ENCODE data around the gene DRAM1.

Gene DRAM1

GRCh38 chr12:101968770-101969169 is 91.4 kb downstream of the DRAM1 start:
- no peak for ATAC-seq (replicated peaks)
- H3K9me3 Mint-ChIP-seq: no peaks in the 10 kb centered on the region

More at GRCh38 chr12:101968770-101969169, 91.4 kb downstream of the DRAM1 start:
- Mint-ChIP-seq H3K4me1 (ENCODE audit: low read depth in 2 of 2) (peaks cover 3 to 11% of the 10 kb centered on the region in 2 donors), H3K36me3 (ENCODE audit: insufficient read depth) (no peaks in the 10 kb centered on the region), H3K27me3 (peaks cover 0 to 10% of the 10 kb centered on the region in 2 donors), H3K27ac (no peak overlapping the region), H3K4me3 (no peak overlapping the region)
- DNase-seq: no peak

All from effector memory CD8-positive, alpha-beta T cell (primary cell).